Activated CD4-positive, alpha-beta memory T cell treated with anti-CD3 and anti-CD28 coated beads for 36 hours (primary cell): ENCODE results near the gene INS. TPM values are rescaled to one million over a fixed set of nuclear protein-coding genes. Genes with fewer than 3 reads are reported as not detected.

ENCODE experiments used
- CTCF ChIA-PET: fragments of 350-600 bp; sonication (Branson Sonifier 250); formaldehyde crosslinking; loops from one replicate; lab custom pipeline; 2021; ENCODE audit warnings: antibody characterized with exemption, inconsistent platforms; lab: Charles Lee
- POLR2A ChIA-PET: fragments of 350-600 bp; sonication (Branson Sonifier 250); formaldehyde crosslinking; loops from one replicate; lab custom pipeline; 2021; ENCODE audit warnings: antibody characterized with exemption; lab: Charles Lee
- DNase-seq: peaks from one replicate; pipeline ENCODE4 v3.0.0-alpha.2; 2020
- H3K27ac Mint-ChIP-seq: one replicate; pipeline ENCODE4 v1.8.0; 2021; ENCODE audit warnings: mixed read lengths
- H3K27me3 Mint-ChIP-seq: one replicate; pipeline ENCODE4 v1.8.0; 2021; ENCODE audit warnings: mixed read lengths
- H3K36me3 Mint-ChIP-seq: one replicate; pipeline ENCODE4 v1.8.0; 2021; ENCODE audit warnings: mixed read lengths
- H3K4me1 Mint-ChIP-seq: one replicate; pipeline ENCODE4 v1.8.0; 2021; ENCODE audit warnings: low read depth, mixed read lengths
- H3K4me3 Mint-ChIP-seq: one replicate; pipeline ENCODE4 v1.8.0; 2021; ENCODE audit warnings: mild to moderate bottlenecking, mixed read lengths
- H3K9me3 Mint-ChIP-seq: one replicate; pipeline ENCODE4 v1.8.0; 2021; ENCODE audit warnings: mixed read lengths
- intact Hi-C: fragments of 100-400 bp; cut with micrococcal nuclease; formaldehyde crosslinking; loops from one replicate; pipeline ENCODE4 v1.15.1; 2023
- total RNA-seq, 2 experiments: library from RNA; stranded (reverse); gene quantifications; one replicate each; pipeline ENCODE4 v1.2.3, GENCODE V29; 2021

The INS gene
- total RNA-seq, 2 experiments from 2014 or later: not detected

DNA sequence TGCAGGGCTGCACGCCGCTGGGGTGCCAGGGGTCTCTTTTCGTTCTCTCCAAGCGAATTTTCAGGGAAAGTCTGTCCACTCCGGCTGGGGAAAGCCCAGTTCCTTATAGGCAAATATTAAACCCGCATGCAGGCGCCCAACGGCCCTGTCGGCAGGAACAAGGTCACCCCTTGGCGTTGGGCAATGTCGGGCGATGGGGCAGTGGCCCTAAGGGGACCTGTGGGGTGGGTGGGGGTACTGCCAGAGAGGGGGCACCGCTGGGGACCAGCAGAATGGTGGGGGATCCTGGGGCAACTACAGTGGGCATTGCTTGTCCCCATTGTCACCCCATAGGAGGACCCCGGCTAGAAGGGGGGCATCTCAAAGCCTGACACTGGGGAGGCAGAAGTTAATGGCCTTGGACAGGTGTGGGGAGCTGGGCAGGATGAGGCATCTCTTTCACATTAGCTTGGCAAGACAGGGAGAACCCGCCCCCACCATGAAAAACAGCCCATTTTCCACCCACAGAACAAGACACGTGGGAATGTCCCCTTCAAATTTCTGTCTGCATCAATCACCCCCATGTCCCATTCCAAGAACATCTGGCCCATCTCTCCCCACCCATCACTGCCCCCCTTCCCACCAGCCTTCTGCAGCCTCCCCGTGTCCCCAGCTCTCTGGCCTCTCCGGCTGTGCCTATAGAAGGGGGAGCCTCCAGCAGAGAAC is 16.3 kb downstream of the INS start:
- H3K4me1 Mint-ChIP-seq: peaks cover 33% of the 10 kb centered on the region
- no peak for DNase-seq
- H3K27ac Mint-ChIP-seq: no peak overlapping the region
- ChIA-PET CTCF (interaction anchor here (0.6 to 16.2 kb wide), 5 partner anchors 54 to 108 kb away, joined by 3 to 738 read pairs (median 6); no protein-coding TSS in a partner anchor), POLR2A (interaction anchor here (3.8 kb wide), 1 partner anchor 67 kb away, joined by 31 read pairs; no protein-coding TSS in a partner anchor)
- no peak overlapping the region for H3K4me3 Mint-ChIP-seq
- peaks cover 66% of the 10 kb centered on the region for H3K27me3 Mint-ChIP-seq
- no peaks in the 10 kb centered on the region for H3K9me3 Mint-ChIP-seq
- H3K36me3 Mint-ChIP-seq: no peaks in the 10 kb centered on the region
- intact Hi-C loops: loop anchor here (5.0 kb wide), 2 partner anchors 123 to 292 kb away; partner anchors contain the start of gene LSP1

- Mint-ChIP-seq H3K36me3 (no peaks in the 10 kb centered on the region), H3K27me3 (peaks cover 63% of the 10 kb centered on the region), H3K4me3 (peak overlapping the region; percentile 25), H3K4me1 (peaks cover 33% of the 10 kb centered on the region), H3K27ac (no peak overlapping the region), H3K9me3 (no peaks in the 10 kb centered on the region)
- ChIA-PET POLR2A (interaction anchor here (3.8 kb wide), 1 partner anchor 66 kb away, joined by 31 read pairs; no protein-coding TSS in a partner anchor), CTCF (interaction anchor here (0.6 to 16.2 kb wide), 9 partner anchors 7 to 290 kb away, joined by 3 to 738 read pairs (median 5); no protein-coding TSS in a partner anchor)
- DNase-seq: peak; percentile 45
- intact Hi-C loops: loop anchor here (1.0 to 5.0 kb wide), 3 partner anchors 67 to 292 kb away; partner anchors contain the start of gene LSP1
These were observed 17.0 kb downstream of the INS start for GRCh38 chr11:2143799-2144543.

- Mint-ChIP-seq H3K27ac (no peak overlapping the region), H3K36me3 (no peaks in the 10 kb centered on the region), H3K4me3 (peak overlapping the region; percentile 25), H3K27me3 (peaks cover 58% of the 10 kb centered on the region), H3K9me3 (no peaks in the 10 kb centered on the region), H3K4me1 (peaks cover 33% of the 10 kb centered on the region)
- DNase-seq: no peak
- ChIA-PET CTCF (interaction anchor here (0.6 to 16.2 kb wide), 9 partner anchors 7 to 290 kb away, joined by 3 to 738 read pairs (median 5); no protein-coding TSS in a partner anchor), POLR2A (interaction anchor here (1.0 to 3.8 kb wide), 3 partner anchors 66 to 290 kb away, joined by 3 to 31 read pairs (median 3); no protein-coding TSS in a partner anchor)
- intact Hi-C loops: loop anchor here (1.0 to 5.0 kb wide), 3 partner anchors 66 to 291 kb away; partner anchors contain the start of gene LSP1
These were observed 17.6 kb downstream of the INS start for GRCh38 chr11:2143477-2143798.

GRCh38 chr11:2142762-2143202 is 18.2 kb downstream of the INS start:
- intact Hi-C loops: loop anchor here (1.0 to 5.0 kb wide), 3 partner anchors 65 to 290 kb away; partner anchors contain the start of gene LSP1
- Mint-ChIP-seq H3K36me3 (no peaks in the 10 kb centered on the region), H3K9me3 (no peaks in the 10 kb centered on the region), H3K27ac (peak overlapping the region; percentile 32), H3K4me3 (peak overlapping the region; percentile 53), H3K27me3 (peaks cover 56% of the 10 kb centered on the region), H3K4me1 (peaks cover 33% of the 10 kb centered on the region)
- ChIA-PET POLR2A (interaction anchor here (1.0 to 3.8 kb wide), 3 partner anchors 65 to 289 kb away, joined by 3 to 31 read pairs (median 3); no protein-coding TSS in a partner anchor), CTCF (interaction anchor here (0.6 to 16.2 kb wide), 10 partner anchors 8 to 289 kb away, joined by 3 to 738 read pairs (median 4); no protein-coding TSS in a partner anchor)
- peak; percentile 65 for DNase-seq

DNA sequence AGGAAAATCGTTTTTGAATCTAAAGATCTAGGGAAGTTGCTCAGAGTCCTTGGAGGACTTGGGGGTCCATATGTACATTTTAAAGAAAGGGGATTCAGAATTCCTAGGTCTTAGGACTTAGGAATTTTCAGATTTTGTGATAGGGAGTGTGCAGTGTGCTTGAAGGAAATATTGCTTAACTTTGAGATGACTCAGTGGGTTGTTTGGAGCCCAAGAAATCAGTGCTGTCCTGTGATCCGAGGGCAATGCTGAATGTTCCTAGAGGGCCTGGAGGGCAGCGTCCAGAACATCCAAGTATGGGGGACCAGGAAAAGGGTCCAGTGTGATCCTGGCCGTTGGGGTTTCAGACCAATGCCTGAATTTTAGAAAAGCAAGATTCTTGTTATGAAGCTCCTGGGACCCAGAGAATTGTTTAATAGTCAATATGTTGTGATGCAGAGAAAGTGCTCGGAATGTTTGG is 18.7 kb downstream of the INS start:
- POLR2A ChIA-PET: interaction anchor here (1.0 to 3.8 kb wide), 3 partner anchors 65 to 289 kb away, joined by 3 to 31 read pairs (median 3); no protein-coding TSS in a partner anchor
- intact Hi-C loops: loop anchor here (5.0 kb wide), 2 partner anchors 125 to 290 kb away; partner anchors contain the start of gene LSP1
- Mint-ChIP-seq H3K27ac (no peak overlapping the region), H3K36me3 (no peaks in the 10 kb centered on the region), H3K4me1 (peaks cover 37% of the 10 kb centered on the region), H3K27me3 (peaks cover 59% of the 10 kb centered on the region), H3K4me3 (no peak overlapping the region), H3K9me3 (no peaks in the 10 kb centered on the region)
- DNase-seq: no peak
- CTCF ChIA-PET: interaction anchor here (0.6 to 16.2 kb wide), 9 partner anchors 8 to 490 kb away, joined by 3 to 738 read pairs (median 4); no protein-coding TSS in a partner anchor

DNA sequence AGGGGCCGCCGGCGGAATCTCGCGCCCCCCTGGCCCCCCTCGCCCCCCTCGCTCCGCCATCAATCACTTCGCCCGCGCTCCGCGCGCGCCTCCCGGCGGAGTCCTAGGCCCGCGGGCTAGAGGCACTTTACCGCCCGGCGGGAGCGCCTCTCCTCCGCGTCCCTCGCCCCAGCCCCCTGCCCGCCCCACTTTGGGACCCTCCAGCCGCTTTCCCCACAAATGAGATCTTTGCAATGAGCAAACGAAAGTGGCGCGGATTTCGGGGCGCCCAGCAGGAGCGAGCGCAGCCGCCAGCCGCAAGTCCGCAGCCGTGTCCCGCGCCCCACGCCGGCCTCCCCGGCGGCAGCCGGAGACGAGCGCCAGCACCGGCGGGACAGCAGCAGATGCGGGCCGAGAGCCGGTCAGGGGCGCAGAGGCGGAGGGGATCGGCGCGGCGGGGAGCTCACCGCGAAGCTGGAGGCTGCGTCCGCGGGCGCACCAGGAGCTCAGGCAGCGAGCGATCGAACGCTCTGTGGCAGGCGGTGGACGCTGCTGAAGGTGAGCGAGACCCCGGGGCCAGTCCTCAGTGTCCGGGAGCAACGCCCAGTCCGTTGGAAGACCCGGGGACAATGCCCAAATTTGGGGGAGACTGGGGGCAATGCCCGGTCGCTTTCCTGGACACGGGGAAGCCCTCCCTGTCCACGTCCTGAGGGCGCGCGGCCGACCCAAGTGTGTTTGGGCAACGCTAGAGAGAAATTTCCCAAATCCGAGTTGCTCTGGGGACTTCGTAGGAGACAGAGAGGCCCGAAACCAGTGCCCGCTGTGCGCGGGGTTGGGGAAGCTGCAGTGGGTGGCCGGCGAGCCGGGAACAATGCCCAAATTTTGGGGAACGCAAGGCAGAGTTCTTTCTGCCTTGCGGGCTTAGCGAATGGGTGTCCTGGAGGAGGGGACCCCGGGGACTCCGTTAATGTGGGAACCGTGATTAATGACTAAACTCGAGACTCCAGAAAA is 20.3 kb downstream of the INS start:
- ChIA-PET POLR2A (interaction anchor here (1.4 to 3.8 kb wide), 2 partner anchors 63 to 64 kb away, joined by 5 to 31 read pairs; no protein-coding TSS in a partner anchor), CTCF (interaction anchor here (1.2 to 4.3 kb wide), 4 partner anchors 10 to 259 kb away, joined by 4 to 57 read pairs (median 6); no protein-coding TSS in a partner anchor)
- H3K4me3 Mint-ChIP-seq: no peak overlapping the region
- no peak overlapping the region for H3K27ac Mint-ChIP-seq
- H3K27me3 Mint-ChIP-seq: peaks cover 59% of the 10 kb centered on the region
- H3K4me1 Mint-ChIP-seq: peaks cover 39% of the 10 kb centered on the region
- H3K9me3 Mint-ChIP-seq: no peaks in the 10 kb centered on the region
- intact Hi-C loops: loop anchor here (5.0 kb wide), 2 partner anchors 127 to 288 kb away; partner anchors contain the start of gene LSP1
- H3K36me3 Mint-ChIP-seq: no peaks in the 10 kb centered on the region
- no peak for DNase-seq

- intact Hi-C loops: loop anchor here (5.0 kb wide), 2 partner anchors 128 to 287 kb away; partner anchors contain the start of gene LSP1
- DNase-seq: no peak
- Mint-ChIP-seq H3K4me1 (peaks cover 35% of the 10 kb centered on the region), H3K4me3 (no peak overlapping the region), H3K9me3 (no peaks in the 10 kb centered on the region), H3K36me3 (no peaks in the 10 kb centered on the region), H3K27ac (no peak overlapping the region), H3K27me3 (peaks cover 57% of the 10 kb centered on the region)
- CTCF ChIA-PET: interaction anchor here (0.6 to 4.3 kb wide), 3 partner anchors 11 to 102 kb away, joined by 3 to 57 read pairs (median 8); no protein-coding TSS in a partner anchor
- POLR2A ChIA-PET: interaction anchor here (1.4 kb wide), 1 partner anchor 63 kb away, joined by 5 read pairs; no protein-coding TSS in a partner anchor
These were observed 21.2 kb downstream of the INS start for GRCh38 chr11:2139621-2140337.

DNA sequence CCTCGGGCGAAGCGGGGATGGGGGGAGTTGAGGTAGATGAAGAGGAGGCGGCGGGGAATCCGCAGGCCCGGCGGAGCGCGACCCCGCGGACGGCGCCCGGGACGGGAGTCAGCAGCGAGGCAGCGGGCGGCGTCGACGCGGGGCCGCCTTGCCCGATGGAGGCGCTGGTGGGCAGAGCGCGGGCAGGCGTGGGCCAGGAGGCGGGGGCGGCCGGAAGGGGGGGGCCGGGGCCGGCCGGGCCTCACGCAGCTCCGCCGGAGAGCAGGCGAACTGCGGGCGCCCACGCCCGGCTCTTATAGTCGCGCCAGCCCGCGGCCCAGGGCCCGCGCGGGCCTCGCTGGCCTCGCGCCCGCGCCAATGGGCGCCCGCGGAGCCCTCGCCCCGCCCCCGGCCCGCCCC is 21.9 kb downstream of the INS start, which contains the start of gene IGF2:
Gene IGF2 (minus strand): TSS at position 267 of the 399 bp plus-strand sequence. CDS start 3,866 bp downstream, outside the sequence.
- Mint-ChIP-seq H3K27me3 (peaks cover 58% of the 10 kb centered on the region), H3K36me3 (no peaks in the 10 kb centered on the region), H3K9me3 (no peaks in the 10 kb centered on the region), H3K27ac (no peak within 1 kb of the TSS), H3K4me1 (peaks cover 34% of the 10 kb centered on the region), H3K4me3 (peak within 1 kb of the TSS; percentile 50)
- POLR2A ChIA-PET: no interaction called here
- intact Hi-C loops: no loop called here
- CTCF ChIA-PET: no interaction called here
- no peak for DNase-seq

DNA sequence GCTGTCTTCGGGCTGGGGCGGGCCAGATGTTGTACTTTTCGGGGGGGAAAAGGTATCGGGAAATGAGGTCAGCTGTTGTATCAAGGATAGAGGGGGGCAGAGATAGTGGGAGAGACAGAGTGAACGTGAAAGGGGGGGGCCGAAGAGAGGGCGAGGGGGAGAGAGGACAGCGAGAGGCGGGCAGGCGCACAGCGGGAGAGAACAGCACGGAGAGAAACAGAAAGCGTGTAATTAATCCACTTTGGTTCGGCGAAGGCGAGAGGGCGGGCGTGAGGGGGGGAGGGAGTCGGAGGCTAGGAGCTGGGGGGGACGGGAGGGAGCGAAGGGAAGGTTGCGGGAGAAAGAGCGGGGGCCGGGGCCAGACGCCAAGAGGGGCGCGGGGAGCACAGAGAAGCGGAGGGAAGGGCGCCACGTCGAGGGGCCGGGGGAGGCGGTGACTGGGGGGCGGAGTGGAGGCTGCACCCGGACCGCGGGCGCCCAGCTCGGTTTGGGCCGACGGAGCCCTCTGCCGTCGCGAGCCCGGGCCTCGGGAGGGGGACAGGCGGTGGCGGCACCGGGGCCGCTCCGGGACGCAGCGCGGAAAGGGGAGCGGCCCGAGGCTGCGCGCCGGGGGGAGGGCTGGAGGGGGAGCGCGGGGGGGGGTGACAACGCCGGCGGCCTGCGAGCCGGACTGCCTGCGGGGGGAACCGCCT is 22.4 kb downstream of the INS start:
- H3K27me3 Mint-ChIP-seq: peaks cover 60% of the 10 kb centered on the region
- CTCF ChIA-PET: interaction anchor here (0.6 kb wide), 1 partner anchor 262 kb away, joined by 3 read pairs; no protein-coding TSS in a partner anchor
- H3K36me3 Mint-ChIP-seq: no peaks in the 10 kb centered on the region

More for the DNA sequence above, 22.4 kb downstream of the INS start:
- intact Hi-C loops: no loop called here
- H3K27ac Mint-ChIP-seq: no peak overlapping the region
- H3K4me1 Mint-ChIP-seq: peaks cover 33% of the 10 kb centered on the region
- H3K9me3 Mint-ChIP-seq: no peaks in the 10 kb centered on the region
- no peak for DNase-seq
- peak overlapping the region; percentile 50 for H3K4me3 Mint-ChIP-seq
- POLR2A ChIA-PET: no interaction called here
